ENCODE data around the gene THY1. TPM values are rescaled to one million over a fixed set of nuclear protein-coding genes. Genes with fewer than 3 reads are reported as not detected.

The THY1 gene
- total RNA-seq, 1 experiment from 2014 or later, result 1.1 TPM

DNA sequence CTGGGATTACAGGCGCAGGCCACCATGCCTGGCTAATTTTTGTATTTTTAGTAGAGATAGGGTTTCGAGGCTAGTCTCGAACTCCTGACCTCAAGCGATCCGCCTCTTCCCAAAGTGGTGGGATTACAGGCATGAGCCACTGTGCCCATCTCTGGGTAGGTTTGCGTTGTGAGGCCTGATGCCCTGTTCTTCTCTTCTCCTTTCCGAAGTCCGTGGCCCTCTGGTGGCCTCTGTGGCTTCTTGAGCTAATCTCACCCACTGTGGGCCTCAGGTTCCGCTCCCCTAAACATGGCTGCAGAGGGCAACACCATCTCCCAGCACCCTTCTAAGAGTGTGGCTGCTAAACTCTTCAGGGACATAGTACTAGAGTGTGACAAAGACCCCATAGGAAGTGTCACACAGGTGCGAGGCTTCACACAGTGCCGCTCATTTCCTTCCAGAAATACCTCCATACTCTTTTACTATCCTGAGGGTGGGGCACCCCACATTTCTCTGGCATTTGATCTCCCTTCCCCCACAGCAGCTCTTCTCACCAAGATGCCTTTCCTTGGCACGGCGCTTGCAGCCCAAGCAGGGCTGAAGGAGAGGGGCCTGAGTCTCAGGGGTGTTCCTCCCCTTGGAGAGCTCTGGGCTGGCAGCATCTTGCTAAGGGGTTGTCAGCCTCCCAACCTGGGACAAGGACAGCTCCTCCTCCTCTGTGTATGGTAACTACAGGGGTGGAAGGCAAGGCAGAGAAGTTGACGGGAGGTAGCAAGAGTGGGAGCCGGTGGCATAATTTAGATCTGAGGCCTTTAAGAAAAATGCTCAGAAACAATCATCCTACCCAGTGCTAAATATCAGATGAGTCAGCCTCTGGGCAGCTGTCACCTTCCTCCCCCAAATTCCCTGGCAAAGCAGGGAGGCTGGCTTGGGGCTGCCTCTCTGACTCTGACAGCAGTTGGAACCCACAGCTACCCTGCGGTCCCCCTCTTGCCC is 6.1 kb downstream of the THY1 start:
- RAD21 ChIA-PET (ENCODE audit: low non-redundant PET in 1 of 2, low total read pairs in 2 of 2, uncharacterized antibody in 2 of 2, unreplicated experiment in 2 of 2), result no interaction called here
- POLR2A ChIA-PET, result no interaction called here
- H3K27ac ChIP-seq (ENCODE audit: low read depth, low read length), result no peak overlapping the region
- H3K4me3 ChIP-seq (replicated peaks in 1 of 2; ENCODE audit: low read depth in 1 of 2, low read length in 2 of 2), result no peak overlapping the region
- CTCF ChIA-PET, result no interaction called here
- intact Hi-C loops (cut with micrococcal nuclease), result no loop called here
- H3K36me3 ChIP-seq (ENCODE audit: control insufficient read depth in 1 of 2, insufficient read depth in 2 of 2, low read length in 2 of 2), result no peaks in the 10 kb centered on the region
- H3K27me3 ChIP-seq (ENCODE audit: insufficient read depth, low read length), result no peaks in the 10 kb centered on the region
- no peak for TF ChIP-seq SRF (IDR thresholded peaks at IDR 0.05; ENCODE audit: low read depth)
- no peak for TF ChIP-seq TCF7L2 (IDR thresholded peaks at IDR 0.05; ENCODE audit: borderline replicate concordance, extremely low read depth, insufficient read depth, insufficient read length)
- TF ChIP-seq ELF1 (IDR thresholded peaks at IDR 0.05; ENCODE audit: borderline replicate concordance, low read depth), result no peak
- no peak for TF ChIP-seq CBX3 (IDR thresholded peaks at IDR 0.05; ENCODE audit: low read depth)
- TF ChIP-seq YY1 (IDR thresholded peaks at IDR 0.05; ENCODE audit: extremely low read depth, insufficient replicate concordance, low read depth, low read length), result no peak
- TF ChIP-seq CEBPB (IDR thresholded peaks at IDR 0.05; ENCODE audit: low read depth), result no peak
- TF ChIP-seq SP1 (IDR thresholded peaks at IDR 0.05; ENCODE audit: low read depth), result no peak
- no peak for TF ChIP-seq POLR2A (IDR thresholded peaks at IDR 0.05; ENCODE audit: borderline replicate concordance, extremely low read depth, insufficient read depth, insufficient read length)
- TF ChIP-seq EZH2 (IDR thresholded peaks at IDR 0.05), result no peak
- no peak for TF ChIP-seq FOSL1 (IDR thresholded peaks at IDR 0.05; ENCODE audit: low read depth)
- TF ChIP-seq JUND (IDR thresholded peaks at IDR 0.05), result no peak
- no peak for TF ChIP-seq ZFX (IDR thresholded peaks at IDR 0.05)
- no peak for TF ChIP-seq EGR1 (IDR thresholded peaks at IDR 0.05; ENCODE audit: low read depth)
- no peak for TF ChIP-seq EZH2phosphoT487 (IDR thresholded peaks at IDR 0.05; ENCODE audit: borderline replicate concordance)
- no peak overlapping the region for H3K9ac ChIP-seq (ENCODE audit: low read length)
- H3K4me1 ChIP-seq (ENCODE audit: control insufficient read depth in 1 of 2, insufficient read depth in 2 of 2, low read length in 2 of 2), result peaks cover 2 to 11% of the 10 kb centered on the region in 2 experiments; a peak in 3 of 4 replicates
- H3K9me2 ChIP-seq (ENCODE audit: insufficient read depth), result no peaks in the 10 kb centered on the region
- no peak for ATAC-seq
- H3K4me2 ChIP-seq (ENCODE audit: low read length), result no peak overlapping the region
- H2AFZ ChIP-seq (ENCODE audit: low read depth, low read length, poor library complexity, severe bottlenecking), result no peak overlapping the region
- no peak for DNase-seq (ENCODE audit: low read depth, low spot score)
- no TSS peak for BruUV-seq (replicated peaks)
- H3K9me3 ChIP-seq (ENCODE audit: control insufficient read depth in 1 of 2, insufficient read depth in 1 of 2, low read depth in 1 of 2, low read length in 2 of 2), result no peaks in the 10 kb centered on the region
- no peaks in the 10 kb centered on the region for H3K79me2 ChIP-seq (ENCODE audit: insufficient read depth, low read length)
- H4K20me1 ChIP-seq (ENCODE audit: insufficient read depth), result no peaks in the 10 kb centered on the region
